Measurements from ENCODE around the gene GUCY1A2.
"Not testable (repeated sequence)": the region's sequence is repeated elsewhere in the genome, so short reads cannot be mapped to it uniquely, and the experiment has no call there.

The GUCY1A2 gene, protein sequence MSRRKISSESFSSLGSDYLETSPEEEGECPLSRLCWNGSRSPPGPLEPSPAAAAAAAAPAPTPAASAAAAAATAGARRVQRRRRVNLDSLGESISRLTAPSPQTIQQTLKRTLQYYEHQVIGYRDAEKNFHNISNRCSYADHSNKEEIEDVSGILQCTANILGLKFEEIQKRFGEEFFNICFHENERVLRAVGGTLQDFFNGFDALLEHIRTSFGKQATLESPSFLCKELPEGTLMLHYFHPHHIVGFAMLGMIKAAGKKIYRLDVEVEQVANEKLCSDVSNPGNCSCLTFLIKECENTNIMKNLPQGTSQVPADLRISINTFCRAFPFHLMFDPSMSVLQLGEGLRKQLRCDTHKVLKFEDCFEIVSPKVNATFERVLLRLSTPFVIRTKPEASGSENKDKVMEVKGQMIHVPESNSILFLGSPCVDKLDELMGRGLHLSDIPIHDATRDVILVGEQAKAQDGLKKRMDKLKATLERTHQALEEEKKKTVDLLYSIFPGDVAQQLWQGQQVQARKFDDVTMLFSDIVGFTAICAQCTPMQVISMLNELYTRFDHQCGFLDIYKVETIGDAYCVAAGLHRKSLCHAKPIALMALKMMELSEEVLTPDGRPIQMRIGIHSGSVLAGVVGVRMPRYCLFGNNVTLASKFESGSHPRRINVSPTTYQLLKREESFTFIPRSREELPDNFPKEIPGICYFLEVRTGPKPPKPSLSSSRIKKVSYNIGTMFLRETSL

DNA sequence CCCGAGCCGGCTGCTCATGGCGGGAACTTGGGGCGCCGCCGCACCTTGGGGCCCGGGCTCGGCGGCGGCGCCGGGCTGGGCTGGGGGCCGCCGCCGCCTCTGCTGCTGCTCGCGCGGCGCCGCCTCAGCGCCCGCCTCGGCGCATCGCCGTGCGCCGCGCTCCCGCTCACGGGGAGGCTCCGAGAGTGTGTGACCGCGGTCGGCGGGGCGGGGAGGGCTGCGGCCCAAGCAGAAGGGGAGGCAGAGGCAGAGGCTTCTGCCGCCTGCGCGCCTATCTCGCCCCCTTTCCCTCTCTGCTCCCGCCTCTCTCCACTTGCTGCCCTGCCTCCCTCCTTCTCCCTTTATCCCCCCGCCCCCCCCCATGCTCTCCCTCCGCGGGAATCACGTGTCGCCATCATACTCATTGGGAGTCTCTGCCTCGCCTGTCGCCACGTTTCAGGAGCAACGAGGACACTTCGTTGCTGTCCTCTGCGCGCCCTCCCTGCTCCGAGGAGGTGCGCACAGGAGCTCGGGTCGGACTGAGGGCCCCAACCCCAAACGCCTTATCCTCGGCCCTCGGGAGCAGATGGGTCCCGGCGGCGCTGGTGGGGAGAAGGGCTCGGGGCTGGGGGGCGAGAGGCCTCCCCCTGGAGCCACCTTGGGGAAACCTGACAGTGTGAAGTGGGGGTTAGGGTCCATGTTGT, at the start of gene GUCY1A2:
GUCY1A2 (minus strand) TSS at position 258 of the 683 bp plus-strand sequence. CDS start 421 bp downstream, outside the sequence.
- no peak for DNase-seq (ENCODE audit: low read depth in 2 of 2)

DNA sequence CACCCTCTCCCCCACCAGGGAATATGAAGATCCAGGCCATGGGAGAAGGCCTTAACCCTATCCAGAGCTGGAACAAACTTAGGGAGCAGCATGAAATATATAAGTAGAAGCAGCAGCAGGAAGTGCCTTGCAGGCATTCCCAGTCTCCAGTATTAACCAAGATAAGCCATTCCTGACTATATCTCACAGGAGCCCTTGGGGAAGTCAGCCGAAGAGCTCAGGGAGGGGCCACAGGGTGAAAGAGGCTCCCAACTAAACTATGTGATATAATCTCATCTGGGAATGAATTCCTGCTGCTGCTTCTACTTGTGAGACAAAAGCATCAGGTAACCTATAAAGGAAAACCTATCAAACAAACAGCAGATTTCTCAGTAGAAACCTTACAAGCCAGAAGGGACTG, 36.1 kb upstream of the GUCY1A2 start:
- no peak for DNase-seq (ENCODE audit: low read depth in 2 of 2)

DNA sequence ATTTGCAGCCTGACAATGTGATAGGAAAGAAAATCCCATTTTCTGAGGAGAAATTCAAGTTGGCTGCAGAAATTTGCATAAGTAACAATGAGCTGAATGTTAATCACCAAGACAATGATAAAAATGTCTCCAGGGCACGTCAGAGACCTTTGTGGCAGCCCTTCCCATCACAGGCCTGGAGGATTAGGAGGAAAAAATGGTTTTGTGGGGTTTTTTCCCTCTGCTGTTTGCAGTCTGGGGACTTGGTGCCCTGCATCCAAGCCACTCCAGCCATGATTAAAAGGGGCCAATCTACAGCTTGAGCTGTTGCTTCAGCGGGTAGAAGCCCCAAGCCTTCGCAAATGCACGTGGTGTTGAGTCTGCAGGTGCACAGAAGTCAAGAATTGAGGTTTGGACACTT, 33.1 kb upstream of the GUCY1A2 start:
- DNase-seq (ENCODE audit: low read depth in 2 of 2): not testable (repeated sequence)

DNA sequence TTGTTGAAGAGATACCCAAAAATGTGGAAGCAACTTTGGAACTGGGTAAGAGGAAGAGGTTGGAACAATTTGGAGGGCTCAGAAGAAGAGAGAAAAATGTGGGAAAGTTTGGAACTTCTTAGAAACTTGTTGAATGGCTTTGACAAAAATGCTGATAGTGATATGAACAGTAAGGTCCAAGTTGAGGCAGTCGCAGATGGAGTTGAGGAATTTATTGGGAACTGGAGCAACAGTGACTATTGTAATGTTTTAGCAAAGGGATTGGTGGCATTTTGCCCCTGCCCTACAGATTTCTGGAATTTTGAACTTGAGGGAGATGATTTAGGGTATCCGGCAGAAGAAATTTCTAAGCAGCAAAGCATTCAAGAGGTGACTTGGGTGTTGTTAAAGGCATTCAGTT, 32.6 kb upstream of the GUCY1A2 start:
- DNase-seq (ENCODE audit: low read depth in 2 of 2): not testable (repeated sequence)

DNA sequence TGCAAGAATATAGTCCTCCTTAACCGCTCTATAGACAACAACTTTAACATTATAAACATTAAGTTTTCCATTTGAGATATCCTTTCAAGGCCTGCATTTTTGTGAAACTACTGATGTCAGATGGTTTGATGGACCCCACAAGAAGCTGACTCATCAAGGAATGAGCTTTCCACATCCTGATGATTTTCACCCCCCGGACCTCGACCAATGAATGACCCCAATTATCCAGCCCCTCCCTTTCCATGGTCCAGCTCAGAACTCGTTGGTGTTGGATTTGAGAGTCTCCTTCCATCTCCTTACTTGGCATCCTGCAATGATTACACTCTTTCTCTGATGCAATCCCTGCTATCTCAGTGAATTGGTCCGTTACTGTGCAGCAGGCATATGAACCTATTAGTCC, 31.8 kb upstream of the GUCY1A2 start:
- DNase-seq (ENCODE audit: low read depth in 2 of 2): no peak

DNA sequence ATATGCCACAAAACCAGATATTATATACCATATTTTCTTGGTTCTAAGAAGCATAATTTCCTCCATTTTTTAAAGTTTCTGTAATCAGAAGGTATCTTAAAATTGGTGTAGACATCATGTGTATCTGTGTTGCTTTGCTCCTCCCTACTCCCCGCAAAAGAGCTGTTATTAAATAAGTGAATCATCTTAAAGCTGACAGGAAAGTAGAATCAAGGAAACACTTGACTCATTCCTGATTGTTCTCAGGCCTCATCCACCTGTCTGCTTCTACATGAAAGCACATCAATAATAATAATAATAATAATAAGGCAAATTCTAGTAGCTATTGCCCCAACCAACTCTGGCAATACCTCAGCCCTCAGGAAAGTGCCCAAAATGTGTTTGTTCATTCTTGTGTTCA, 26.2 kb upstream of the GUCY1A2 start:
- no peak for DNase-seq (ENCODE audit: low read depth in 2 of 2)

DNA sequence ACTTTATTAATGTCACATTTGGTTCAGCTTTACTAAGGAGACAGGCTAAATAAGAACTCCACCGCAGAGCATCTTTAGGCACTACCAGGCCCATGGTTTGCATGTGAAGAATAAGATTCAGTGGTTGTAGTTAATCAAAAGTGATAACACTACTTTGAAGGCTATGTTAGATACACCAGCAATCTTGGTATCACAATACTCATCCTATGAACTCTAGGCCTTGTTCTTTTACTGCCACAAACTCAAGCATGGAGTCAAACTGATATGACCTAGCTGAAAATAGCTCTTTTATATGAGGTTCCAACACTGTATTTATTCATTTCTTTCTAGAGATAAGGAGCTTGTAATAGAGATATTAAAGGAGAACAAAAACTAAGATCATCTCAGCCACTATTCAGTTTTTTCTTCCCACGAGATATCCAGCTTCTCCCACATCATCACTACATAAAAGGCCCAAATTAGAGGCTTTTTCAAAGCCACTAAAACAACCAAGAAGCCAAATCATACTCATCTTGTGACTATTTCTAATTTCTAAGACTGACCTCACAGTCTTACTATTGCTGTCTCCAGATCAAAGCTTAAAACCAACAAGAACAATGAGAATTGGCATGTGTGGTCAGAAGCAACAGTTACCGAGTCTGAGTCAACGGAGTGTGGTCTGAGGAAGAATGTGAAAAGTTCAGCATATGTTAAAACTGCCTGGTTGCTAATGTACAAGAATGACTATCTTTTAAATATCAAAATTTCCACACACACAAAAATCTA, 25.1 kb upstream of the GUCY1A2 start:
- no peak for DNase-seq (ENCODE audit: low read depth in 2 of 2)

DNA sequence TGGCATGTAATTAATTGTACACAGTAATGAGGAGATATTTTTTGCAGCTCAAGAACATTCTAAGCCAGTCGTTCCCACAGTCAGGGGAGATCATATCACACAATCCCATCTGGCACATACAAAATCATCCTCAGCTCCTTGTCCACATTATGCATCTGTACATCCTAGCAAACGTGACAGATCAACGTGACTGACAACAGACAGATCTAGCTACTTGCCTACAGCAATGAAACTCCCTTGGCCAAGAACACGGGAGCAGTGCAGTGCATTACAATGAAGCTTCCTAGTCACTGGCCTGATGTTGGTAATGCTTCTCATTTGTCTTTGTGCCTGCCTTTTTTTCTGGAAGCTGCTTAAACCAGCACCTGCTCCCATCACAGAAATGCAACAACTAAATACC, 24.5 kb upstream of the GUCY1A2 start:
- DNase-seq (ENCODE audit: low read depth in 2 of 2): no peak

DNA sequence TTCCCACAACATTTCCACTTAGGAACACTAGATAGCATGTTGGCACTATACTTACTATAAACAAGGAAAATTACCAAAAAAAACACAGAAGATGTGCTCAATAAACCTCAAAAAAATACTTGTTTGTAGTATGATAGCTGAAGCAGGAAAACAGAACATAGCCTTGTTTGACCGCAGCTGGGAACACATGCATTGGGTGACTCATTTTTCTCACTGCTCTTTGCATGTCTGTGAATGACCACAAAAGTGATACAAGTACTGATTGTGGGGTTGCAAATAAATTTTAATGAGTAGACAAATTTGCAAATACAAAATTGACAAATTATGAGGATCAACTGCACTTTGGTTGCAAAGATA, 22.8 kb upstream of the GUCY1A2 start:
- DNase-seq (ENCODE audit: low read depth in 2 of 2): no peak

DNA sequence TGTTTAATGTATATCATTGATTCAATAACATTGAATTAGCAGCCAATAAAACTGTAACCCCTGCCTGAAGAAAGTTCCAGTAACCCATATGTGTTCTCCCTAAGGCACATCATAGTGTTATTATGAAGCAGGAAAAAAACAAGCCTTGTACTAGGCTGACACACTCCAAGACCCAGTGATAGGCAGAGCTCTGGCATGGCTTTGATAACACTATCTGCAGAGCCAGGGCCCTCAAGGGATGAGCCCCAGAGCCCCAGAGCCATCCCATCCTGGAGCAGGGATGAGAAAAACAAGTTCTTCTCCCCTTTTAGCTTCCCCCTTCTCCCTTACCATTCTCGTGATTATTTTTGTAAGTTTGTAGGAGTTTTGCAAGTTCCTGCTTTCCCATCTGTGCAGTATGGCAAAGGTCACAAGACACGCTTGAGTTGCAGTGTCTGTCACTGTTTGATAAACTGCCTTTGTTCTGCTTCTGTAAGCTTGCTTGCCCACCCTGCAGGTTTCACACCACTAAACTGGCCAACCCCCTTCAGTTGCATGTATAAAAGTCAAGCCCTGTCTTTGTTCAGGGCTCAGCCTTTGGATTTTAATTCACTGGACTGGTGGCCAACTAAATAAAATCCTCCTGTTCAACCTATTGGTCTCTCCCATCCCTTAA, 22.3 kb upstream of the GUCY1A2 start:
- no peak for DNase-seq (ENCODE audit: low read depth in 2 of 2)

DNA sequence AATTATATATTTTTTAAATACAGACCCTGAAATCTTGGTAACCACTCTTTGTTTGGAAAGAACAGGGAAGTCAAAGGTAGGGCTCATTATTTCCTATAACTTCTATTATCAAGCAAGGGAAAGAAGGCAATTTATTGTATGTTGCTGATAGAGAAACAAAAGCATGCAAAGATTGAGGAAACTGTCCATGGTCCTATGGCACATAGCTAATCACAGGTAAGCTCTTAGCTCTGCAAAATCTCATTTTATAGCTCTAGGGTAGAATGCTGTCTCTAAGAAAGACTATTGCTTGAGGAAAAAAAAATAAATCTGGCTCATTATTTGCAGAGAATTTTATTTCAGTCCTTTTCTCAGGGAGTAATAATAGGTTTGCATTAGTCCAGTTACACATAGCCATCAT, 7.4 kb upstream of the GUCY1A2 start:
- no peak for DNase-seq (ENCODE audit: low read depth in 2 of 2)

DNA sequence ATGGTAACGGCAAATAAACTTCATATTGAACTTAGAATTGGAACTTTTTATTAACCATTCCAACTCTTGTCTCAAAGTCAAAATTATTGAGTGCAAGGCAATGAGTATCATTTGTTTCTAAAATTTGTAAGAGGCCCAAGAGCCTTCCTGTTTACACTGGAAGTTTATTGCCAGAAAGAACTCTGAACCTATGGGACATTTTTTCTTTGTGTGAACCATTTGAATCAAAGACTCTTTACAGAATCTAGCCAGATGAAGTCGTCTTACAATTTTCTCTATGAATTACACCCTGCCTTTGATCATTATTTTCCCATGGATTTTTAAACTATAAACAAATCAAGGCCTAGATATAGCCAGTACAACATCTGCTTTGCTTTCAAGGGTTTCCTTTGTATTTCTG, 2.3 kb upstream of the GUCY1A2 start:
- no peak for DNase-seq (ENCODE audit: low read depth in 2 of 2)

DNA sequence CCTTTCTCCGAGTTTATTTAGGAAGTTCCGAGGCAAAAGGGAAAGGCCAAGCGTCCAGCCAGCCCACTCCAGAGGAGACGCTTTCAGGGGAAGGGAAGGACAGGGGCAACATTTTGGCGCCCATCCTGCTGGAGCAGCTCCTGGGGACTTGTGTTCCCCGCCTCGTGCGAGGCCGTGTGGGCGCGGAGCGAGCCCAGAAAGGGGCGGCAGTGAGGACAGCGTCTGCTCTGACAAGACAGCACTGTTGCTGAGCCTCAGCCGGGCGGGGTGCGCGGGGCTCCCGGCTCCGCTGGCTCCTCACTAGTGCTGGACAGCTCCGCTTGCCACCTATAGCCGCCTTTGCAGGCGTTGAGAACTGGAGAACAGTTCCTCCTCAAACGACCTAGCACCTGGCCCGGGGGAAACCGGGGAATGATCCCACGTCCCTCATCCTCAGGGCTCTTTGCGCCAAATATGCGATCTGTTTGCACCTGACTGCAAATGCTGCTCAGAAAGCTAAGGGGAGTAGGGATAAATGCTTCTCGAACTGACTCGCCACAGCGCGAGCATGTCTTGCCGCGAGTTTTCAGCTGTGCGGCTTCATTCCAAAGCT, 722 bp upstream of the GUCY1A2 start:
- no peak for DNase-seq (ENCODE audit: low read depth in 2 of 2)

DNA sequence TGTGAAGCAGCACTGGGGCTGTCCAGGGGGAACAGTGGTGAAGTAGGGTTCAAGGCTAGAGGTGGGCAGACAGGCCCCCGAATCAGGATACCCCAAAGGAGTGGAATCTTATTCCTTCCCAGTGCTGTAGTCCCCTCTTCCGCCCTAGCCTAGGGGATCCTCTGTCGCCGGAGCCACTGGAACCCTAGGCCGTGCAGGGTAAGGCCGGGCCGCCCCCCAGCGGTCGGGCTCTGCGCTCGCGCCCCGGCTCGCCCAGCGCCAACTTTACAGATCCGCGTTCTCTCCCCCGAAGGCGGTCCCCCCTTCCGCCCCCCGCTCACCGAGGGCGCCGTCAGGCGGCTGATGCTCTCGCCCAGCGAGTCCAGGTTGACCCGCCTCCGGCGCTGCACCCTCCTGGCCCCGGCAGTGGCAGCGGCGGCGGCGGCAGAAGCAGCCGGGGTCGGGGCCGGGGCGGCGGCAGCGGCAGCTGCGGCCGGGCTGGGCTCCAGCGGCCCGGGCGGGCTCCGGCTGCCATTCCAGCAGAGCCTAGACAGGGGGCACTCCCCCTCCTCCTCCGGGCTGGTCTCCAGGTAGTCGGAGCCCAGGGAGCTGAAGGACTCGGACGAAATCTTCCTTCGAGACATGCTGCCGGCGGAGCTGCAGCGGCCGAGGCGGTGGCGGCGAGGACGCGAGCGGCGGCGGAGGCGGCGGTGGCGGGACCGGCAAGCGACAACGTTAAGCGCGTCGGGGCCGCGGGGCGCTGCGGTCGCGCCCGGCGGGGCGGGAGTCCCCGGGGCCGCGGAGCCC, 650 bp downstream of the GUCY1A2 start:
- DNase-seq (ENCODE audit: low read depth in 2 of 2): no peak

DNA sequence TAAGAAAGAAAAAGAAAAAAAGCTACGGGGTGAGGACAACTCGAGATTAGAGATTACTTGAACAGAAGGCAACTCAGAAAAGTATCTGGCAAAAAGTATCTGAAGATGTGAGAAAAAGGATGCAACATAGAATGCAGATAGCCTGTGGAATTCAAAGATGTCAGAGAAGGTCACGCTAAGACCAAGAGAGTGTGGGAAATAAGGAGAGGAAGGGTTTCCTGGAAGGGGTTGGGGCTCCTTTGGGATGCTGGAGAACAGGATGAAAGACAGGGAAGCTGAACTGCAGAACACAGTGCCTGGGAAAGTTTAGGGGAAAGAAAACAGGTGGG, 1.2 kb downstream of the GUCY1A2 start:
- DNase-seq (ENCODE audit: low read depth in 2 of 2): no peak

DNA sequence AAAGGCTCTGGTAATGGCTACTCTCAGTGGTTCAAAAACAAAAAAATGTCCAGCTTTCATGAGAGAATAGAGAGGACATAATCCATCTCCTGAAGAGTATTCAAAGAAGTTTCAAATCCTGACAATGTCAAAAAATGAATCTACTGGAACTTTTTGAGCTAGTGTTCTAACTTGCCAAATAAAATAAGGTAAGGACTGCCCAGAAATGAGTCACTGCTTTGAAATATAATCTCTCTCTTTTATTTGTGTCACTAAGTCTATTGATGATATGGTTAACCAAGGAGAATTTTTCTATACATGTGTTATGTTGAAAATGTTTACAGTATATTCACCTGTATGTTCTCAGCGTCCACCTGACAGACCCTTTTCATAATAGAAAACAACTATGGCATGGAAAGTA, 3.4 kb downstream of the GUCY1A2 start:
- DNase-seq (ENCODE audit: low read depth in 2 of 2): no peak

DNA sequence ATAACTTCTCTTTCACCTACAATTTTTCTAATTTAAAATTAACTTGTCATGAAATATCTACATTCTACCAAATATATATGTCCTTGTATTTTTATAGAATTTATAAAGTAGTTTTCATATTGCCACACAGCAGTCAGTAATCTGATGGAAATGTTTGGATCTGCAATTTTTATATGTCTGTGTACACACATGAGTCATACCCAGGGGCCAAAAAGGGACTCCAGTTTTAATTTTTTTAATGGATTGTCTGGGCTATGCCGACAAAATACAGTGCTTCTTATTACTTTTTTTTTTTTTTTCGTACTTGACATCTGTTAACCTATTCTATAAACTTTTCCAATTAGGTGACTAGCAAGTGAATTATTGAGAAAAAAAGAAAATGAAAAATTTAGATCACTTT, 6.3 kb downstream of the GUCY1A2 start:
- DNase-seq (ENCODE audit: low read depth in 2 of 2): no peak

DNA sequence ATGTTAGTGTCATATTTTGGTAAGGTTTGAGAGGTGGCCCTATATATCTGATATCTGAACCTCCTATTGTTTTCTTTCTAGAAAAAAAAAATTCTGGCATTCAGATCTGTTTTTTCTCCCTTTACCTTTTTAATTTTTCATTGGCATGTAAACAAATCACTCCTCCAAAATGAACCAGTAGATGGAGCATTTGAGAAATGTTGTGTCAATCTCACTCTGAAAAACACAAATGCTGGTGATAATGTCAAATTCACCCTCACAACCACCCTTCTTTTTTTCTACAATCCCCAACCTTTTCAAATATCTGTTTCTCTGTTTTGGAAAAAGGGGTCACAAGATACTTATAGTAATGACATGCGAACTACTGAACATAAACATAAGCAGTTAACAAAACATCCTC, 9.1 kb downstream of the GUCY1A2 start:
- DNase-seq (ENCODE audit: low read depth in 2 of 2): no peak

DNA sequence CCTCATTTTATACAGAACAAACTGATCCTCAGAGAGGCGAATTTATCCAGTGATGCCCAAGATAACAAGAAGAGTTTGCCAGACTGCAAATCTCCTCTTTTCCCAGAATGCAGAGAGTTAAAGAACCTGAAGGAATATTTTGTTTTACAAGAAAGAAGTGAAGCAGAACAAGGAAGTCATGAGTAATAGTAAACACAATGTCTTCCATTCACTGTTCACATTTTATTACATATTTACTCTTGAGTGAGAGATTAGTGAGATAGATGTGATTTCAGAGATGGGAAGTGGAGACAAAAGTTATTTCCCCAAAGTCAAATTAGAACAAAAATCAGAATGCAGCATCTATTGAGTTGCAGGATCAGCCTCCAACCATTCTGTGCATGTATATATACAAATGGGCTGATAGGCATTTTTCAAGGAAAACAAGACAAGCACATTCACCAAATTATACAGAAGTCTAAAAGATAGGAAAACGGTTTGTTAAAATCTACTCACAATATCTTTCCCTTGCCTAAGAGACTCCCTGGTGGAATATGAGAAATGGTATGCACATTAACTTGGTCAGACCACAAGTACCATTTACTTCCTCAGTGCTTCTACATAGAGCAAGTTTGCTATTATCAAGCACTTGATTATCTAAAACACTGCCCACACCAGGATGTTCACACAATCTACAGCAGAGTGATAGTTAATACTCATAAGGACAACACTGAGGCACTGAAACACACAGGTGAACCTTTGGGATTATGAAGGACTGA, 12.0 kb downstream of the GUCY1A2 start:
- DNase-seq (ENCODE audit: low read depth in 2 of 2): no peak

DNA sequence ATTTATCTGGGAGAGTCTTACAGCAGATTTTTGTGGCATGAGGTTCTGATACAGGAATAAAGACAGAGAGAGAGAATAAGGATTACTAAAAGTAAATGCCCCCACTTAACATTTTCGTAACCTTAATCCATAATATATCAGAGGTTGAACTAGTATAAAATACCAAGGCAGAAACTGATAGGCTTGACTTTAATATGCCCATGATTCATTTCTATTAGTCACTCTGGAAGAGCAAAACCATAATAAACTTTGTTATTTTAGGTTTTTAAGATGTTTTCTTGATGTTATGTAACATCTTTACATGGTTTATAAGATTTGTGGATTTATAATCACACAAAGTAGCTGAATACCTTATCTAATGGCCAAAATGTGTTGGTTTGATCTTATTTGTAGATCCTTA, 19.1 kb downstream of the GUCY1A2 start:
- no peak for DNase-seq (ENCODE audit: low read depth in 2 of 2)
